ENCODE data around the gene L2HGDH.
A peak's percentile ranks its signal among the peaks of the same experiment; 100 is the strongest.

The L2HGDH gene

DNA sequence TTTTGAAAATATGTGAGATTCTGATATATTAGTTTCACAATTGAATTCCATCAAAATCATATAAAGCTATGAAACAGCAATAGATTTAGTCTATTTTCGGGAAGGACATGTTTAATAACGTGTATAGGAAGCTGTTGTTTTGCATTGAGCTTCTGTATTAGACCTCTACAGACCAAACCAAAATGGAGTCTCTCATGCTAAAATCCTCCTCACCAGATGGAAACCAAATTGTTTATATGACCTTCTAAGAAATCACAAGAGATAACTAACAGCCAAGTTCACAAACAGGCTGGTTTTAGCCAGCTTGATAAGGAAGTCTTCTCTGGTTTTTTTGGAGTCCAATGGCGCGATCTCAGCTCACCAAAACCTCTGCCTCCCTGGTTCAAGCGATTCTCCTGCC, 23.9 kb downstream of the L2HGDH start:
- no peak for DNase-seq (ENCODE audit: low spot score)

- DNase-seq (ENCODE audit: low spot score): no peak
Measured at GRCh38 chr14:50285861-50286260, 26.2 kb downstream of the L2HGDH start.

DNA sequence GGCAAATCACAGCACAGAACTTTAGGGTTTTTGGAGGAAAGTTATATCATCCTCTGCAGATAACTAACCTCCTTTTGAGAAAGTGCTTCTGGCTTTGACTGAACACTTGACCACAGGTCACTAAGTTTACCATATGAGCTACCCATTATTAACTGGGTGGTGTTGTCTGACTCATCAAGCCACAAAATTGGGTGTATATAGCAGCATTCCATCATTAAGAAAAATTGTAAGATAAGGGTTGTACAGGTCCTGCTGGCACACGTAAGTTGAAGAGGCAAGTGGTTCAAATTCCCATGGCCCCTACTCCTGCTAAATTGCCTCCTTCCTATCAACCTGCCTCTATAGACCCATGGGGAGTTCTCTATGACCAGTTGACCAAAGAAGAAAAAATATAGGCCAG, 39.5 kb downstream of the L2HGDH start:
- DNase-seq (ENCODE audit: low spot score): no peak

GRCh38 chr14:50270932-50271331, 41.1 kb downstream of the L2HGDH start:
- no peak for DNase-seq (ENCODE audit: low spot score)

GRCh38 chr14:50265029-50265428, 47.0 kb downstream of the L2HGDH start:
- no peak for DNase-seq (ENCODE audit: low spot score)

DNA sequence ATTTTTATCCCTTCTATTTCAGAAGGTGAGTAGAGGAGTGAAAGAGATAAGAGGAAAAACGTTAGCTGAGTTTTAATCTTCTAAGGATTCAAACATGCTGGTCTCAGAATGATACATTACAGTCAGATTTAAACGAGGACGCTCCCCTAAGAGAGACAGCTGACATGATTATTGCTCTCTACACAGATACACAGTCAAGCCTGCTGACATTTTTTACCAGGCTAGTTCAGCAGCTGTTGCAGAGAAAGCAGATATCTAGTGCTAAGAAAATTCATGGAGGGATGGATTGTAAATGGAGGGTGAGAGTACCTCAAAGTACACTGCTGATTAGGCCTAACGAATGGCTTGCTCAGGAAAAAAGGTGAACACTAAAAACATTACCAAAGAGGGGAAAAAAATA, 48.7 kb downstream of the L2HGDH start:
- no peak for DNase-seq (ENCODE audit: low spot score)

DNA sequence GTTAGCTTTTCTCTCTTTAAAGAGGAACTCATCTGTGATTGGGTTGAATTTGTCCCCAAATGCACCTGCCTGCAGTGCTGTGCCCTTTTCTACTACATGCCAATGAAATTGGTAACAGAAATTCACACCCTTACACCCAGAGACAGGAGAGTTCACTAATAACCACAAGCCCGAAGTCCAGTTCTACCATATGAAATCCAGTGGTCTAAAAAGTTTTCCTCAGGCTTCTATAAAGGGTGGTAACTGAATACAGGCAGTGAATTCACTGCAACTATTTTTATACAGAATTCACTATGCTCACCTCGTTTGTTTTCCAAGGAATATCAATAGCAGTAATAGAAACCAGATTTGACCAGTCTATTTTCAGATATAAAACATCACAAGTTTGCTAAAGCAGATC, 49.2 kb downstream of the L2HGDH start:
- no peak for DNase-seq (ENCODE audit: low spot score)

DNA sequence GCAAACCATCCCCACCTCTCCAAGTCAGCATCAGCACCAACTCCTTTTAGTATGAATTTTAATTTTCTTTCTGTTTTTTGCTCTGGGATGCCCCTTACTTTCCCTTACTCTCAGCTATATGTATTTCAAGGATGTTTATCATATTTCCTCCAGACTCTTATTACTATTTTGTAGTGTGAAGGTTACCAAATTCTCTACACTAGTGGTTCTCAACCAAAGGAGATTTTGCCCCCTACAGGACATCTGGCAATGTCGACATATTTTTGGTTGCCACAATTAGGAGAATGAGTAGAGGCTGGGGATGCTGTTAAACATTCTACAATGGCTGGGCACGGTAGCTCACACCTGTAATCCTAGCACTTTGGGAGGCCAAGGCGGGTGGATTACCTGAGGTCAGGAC, 51.5 kb downstream of the L2HGDH start:
- DNase-seq (ENCODE audit: low spot score): peak; percentile 61

DNA sequence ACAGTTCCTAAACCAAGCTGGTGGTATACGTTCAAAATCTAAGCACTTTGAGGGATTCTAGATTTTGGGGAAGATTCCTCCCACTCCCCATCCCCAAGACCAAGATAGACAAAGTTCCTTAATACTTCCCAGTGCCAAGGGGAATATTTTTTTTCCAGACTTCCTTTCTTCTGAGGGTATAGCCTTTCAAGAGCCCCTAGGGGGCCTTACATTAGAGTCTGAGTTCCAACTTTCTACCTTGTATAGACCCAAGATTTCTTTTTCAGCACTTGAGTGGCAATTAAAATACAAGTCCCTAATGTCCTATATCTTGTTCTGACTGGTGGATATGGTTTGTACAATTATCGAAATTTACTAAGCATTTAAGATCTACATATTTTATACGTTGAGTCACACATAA, 52.0 kb downstream of the L2HGDH start:
- no peak for DNase-seq (ENCODE audit: low spot score)

- peak; percentile 12 for DNase-seq (ENCODE audit: low spot score)
Measured at GRCh38 chr14:50257732-50258131, 54.3 kb downstream of the L2HGDH start.

- DNase-seq (ENCODE audit: low spot score): no peak
Measured at GRCh38 chr14:50254248-50254647, 57.8 kb downstream of the L2HGDH start.

DNA sequence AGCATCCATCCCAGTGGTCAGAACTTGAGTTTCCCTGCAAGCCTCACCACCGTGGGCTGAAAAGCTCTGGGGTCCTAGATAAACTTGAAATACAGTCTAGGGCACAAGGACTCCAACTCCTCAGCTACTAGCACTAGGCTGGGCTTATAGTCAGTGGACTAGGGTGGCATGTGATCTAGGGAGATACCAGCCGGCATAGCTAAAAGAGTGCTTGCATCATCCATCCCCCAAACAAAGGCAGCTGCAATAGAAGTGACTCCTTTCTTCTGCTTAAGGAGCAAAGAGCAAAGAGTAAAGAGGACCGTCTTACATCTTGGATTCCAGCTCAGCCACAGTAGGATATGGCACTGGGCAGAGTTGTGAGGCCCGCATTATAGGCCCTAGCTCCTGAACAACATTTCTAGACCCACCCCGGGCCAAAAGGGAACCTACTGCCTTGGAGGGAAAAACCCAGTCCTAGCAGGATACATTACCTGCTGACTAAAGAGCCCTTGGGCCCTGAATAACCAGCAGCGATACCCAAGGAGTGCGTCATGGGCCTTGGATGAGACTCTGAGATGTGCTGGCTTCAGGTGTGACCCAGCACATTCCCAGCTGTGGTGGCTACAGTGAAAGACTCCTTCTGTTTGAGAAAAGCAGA, 62.8 kb downstream of the L2HGDH start:
- DNase-seq (ENCODE audit: low spot score): no peak

GRCh38 chr14:50247245-50247644, 64.8 kb downstream of the L2HGDH start:
- DNase-seq (ENCODE audit: low spot score): no peak

- no peak for DNase-seq (ENCODE audit: low spot score)
Measured at GRCh38 chr14:50242566-50243310, 69.3 kb downstream of the L2HGDH start.

- no peak for DNase-seq (ENCODE audit: low spot score)
Measured at GRCh38 chr14:50242096-50242495, 69.9 kb downstream of the L2HGDH start.

DNA sequence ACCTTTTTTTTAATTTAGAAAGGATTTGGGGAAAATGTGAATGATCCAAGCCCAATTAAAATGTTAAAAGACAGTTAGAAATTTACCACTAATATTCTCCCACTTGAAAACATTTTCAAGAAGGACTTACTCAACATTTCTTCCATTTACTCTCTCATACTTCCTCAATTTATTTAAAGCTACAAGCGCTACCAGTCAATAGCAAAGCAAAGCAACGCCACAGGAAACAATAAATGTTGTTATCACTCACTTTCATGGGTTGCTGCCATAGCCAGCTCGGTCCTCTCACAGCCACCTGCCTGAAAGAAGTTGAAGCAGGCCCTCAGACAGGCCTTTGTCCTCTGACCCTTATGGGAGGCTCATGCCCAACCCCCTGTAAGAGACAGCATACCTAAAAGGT, 74.6 kb downstream of the L2HGDH start:
- DNase-seq (ENCODE audit: low spot score): no peak

- no peak for DNase-seq (ENCODE audit: low spot score)
Measured at GRCh38 chr14:50233951-50234250, 78.1 kb downstream of the L2HGDH start.

DNA sequence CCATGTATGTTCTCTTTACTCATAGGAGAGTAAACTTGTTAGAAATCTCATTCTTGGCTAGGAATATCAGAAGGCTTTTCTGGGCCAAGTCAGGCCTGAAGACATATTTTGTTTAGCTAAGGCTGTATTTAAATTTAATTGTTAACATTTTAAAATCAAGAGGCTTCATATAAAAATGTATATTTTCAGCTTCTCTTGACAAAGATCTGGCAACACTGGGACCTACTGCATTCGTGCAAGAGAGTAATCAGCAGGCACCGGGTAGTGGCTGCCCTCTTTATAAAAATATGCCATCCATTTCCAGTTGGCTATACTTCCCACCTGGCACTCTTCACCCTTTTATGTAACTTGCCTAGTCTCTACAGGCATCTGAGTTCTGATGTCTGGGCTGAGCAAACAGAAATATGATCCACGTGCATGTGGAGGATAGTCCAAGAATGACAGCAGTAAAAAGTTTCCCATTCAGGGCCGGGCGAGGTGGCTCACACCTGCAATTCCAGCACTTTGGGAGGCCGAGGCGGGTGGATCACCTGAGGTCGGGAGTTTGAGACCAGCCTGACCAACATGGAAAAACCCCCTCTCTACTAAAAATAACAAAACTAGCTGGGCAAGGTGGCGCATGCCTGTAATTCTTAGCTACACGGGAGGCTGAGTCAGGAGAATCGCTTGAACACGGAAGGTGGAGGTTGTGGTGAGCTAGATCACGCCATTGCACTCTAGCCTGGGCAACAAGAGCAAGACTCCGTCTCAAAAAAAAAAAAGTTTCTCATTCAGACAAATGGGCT, 78.7 kb downstream of the L2HGDH start:
- DNase-seq (ENCODE audit: low spot score): no peak

DNA sequence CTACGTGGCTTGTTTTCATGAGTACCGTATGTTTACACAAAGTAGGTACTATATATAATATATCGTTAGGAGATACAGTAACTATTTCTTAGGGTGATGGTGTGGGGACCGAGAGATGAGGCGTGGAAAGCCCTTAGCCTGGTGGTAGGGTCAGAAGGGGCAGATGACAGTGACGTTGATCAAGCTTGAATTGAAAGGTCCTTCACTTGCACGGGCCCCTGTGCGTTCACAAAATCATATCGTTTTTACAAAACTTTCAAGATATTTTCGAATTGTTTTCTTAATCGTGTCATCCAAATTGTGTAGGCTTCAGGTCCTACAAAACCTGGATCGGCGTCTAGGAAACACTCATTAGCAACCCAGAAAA, 79.8 kb downstream of the L2HGDH start:
- no peak for DNase-seq (ENCODE audit: low spot score)

DNA sequence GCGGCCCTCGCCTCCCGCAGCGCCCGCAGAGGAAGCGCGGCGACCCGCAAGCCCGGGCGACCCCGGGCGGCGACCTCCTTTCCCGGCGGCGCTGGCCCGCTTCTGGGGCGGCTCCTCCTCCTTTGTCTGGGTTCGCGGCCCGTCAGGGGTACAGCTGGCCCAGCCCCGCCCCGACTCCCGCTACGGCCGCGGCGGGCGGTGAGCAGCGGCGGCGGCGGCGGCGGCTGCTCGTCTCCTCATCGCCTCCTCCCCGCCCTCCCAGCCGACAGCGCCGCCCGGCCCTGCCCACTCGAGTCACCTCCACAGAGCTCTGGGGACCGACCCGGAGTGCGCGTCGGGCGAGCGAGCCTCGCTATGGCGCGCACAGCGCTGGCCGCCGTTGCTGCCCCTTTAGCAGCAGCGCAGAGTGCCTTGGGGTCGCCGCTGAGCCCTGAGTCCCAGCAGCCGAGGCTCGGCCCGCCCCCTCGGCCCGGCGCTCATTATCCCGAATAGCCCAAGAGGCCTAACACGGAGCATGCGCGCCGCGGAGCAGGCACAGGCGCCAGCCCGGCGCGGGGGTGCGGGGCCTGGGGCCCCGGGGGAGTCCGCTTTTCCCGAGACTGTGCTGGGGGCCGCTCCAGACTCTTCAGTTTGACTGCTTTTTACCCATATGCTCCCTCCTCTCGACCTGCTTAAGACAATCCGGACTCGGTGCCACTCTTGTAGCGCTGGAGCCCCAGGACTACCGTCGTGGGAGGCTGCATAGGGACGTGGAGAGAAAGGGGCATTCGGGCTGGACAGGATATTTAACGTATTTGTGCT, 80.4 kb downstream of the L2HGDH start, which contains the start of gene SOS2:
TSS of gene SOS2 (minus strand) at position 104 of the 801 bp plus-strand sequence. CDS start 295 bp downstream, outside the sequence.
- peak; percentile 95 for DNase-seq (ENCODE audit: low spot score)

GRCh38 chr14:50230701-50231474, 81.1 kb downstream of the L2HGDH start:
- peak; percentile 66 for DNase-seq (ENCODE audit: low spot score)

DNA sequence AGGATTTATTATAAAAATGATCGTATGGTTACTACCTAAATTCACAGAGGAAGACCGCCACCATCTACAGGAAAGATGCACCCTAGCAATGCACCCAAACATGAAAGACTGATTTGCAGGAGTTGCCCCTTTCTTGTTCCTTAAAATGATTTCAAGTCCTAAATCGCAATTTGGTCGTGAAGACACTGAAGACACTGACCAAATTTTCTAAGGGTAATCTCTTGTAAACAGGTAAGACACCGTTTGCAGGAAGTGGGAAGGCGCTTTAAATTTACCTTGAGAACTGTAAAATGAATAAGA, 81.7 kb downstream of the L2HGDH start:
- no peak for DNase-seq (ENCODE audit: low spot score)

Data from GM03348 (cell line).